B cell (primary cell): ENCODE measurements around the gene ADPRS. TPM values are rescaled to one million over a fixed set of nuclear protein-coding genes. Genes with fewer than 3 reads are reported as not detected.

ENCODE experiments used
- ATAC-seq: fragments of 200-7000 bp; cut with Tn5 transposase; one replicate; pipeline ENCODE4 v1.10.0; 2021; ENCODE audit warnings: low read depth, mild to moderate bottlenecking, moderate number of reproducible peaks, moderate library complexity
- CTCF ChIA-PET: fragments of 350-600 bp; sonication (Branson Sonifier 250); formaldehyde crosslinking; loops from one replicate; lab custom pipeline; 2021; ENCODE audit warnings: antibody characterized with exemption, inconsistent platforms; lab: Charles Lee
- POLR2A ChIA-PET: fragments of 350-600 bp; sonication (Branson Sonifier 250); formaldehyde crosslinking; loops from one replicate; lab custom pipeline; 2021; ENCODE audit warnings: antibody characterized with exemption; lab: Charles Lee
- DNase-seq: peaks from one replicate; pipeline ENCODE4 v3.0.0; 2013
- H2AFZ ChIP-seq: 2 replicates; pipeline ENCODE4 v1.6.1; 2012; ENCODE audit warnings: mild to moderate bottlenecking, low read depth, low read length; ENCODE audit not compliant: insufficient read depth, poor library complexity, severe bottlenecking
- H3K27ac ChIP-seq, 2 donors: 1 replicate in 1 of 2; 2 replicates in 1 of 2; pipeline ENCODE4 v1.5.1; 2012 to 2013; ENCODE audit warnings: low read length in 2 of 2, mild to moderate bottlenecking in 2 of 2, moderate library complexity in 1 of 2
- H3K27me3 ChIP-seq, 4 experiments: fragments of 200-600 bp in 1 of 4; sonication (generic) in 1 of 4; replicated peaks in 1 of 4; 1 replicate in 2 of 4; 2 replicates in 2 of 4; pipeline versions ENCODE4 v1.6.1 to v1.7.0; 2013 to 2016; ENCODE audit warnings: low read length in 3 of 4, mild to moderate bottlenecking in 2 of 4, mixed read lengths in 1 of 4, moderate library complexity in 1 of 4; ENCODE audit not compliant: insufficient read depth in 4 of 4, control insufficient read depth in 3 of 4; ENCODE audit errors: control extremely low read depth in 1 of 4
- H3K36me3 ChIP-seq, 2 experiments: replicated peaks in 1 of 2; 1 replicate in 1 of 2; 2 replicates in 1 of 2; pipeline versions ENCODE4 v1.6.1 to v1.7.1; 2013; ENCODE audit warnings: low read length in 1 of 2; ENCODE audit not compliant: insufficient read depth in 2 of 2, control insufficient read depth in 1 of 2; ENCODE audit errors: control extremely low read depth in 1 of 2, extremely low read depth in 1 of 2
- H3K4me1 ChIP-seq, 2 donors: fragments of 200-600 bp in 1 of 2; sonication (generic) in 1 of 2; 1 replicate in 1 of 2; 2 replicates in 1 of 2; pipeline versions ENCODE4 v1.5.1 to v1.6.1; 2013 to 2017; ENCODE audit warnings: low read length in 2 of 2; ENCODE audit not compliant: control insufficient read depth in 2 of 2, insufficient read depth in 2 of 2
- H3K4me2 ChIP-seq: replicated peaks from 2 replicates; pipeline ENCODE3; 2012; ENCODE audit warnings: mild to moderate bottlenecking, low read depth, low read length; ENCODE audit not compliant: poor library complexity, severe bottlenecking
- H3K4me3 ChIP-seq, 5 experiments: fragments of 200-600 bp in 1 of 5; sonication (generic) in 1 of 5; 1 replicate in 3 of 5; 2 replicates in 2 of 5; pipeline versions ENCODE4 v1.5.1 to v1.7.0; 2011 to 2016; ENCODE audit warnings: low read length in 4 of 5, mild to moderate bottlenecking in 4 of 5, low read depth in 2 of 5, control low read depth in 1 of 5, moderate library complexity in 1 of 5; ENCODE audit not compliant: insufficient read depth in 1 of 5; ENCODE audit errors: control extremely low read depth in 1 of 5, extremely low read depth in 1 of 5
- H3K79me2 ChIP-seq: fragments of 200-600 bp; sonication (generic); one replicate; pipeline ENCODE4 v1.6.0; 2016; ENCODE audit warnings: low read length; ENCODE audit not compliant: control insufficient read depth, insufficient read depth
- H3K9ac ChIP-seq: fragments of 200-600 bp; sonication (generic); 2 replicates; pipeline ENCODE4 v1.6.1; 2017; ENCODE audit warnings: mild to moderate bottlenecking, low read length, moderate library complexity
- H3K9me3 ChIP-seq, 3 donors: one replicate each; pipeline versions ENCODE4 v1.6.1 to v1.7.1; 2013; ENCODE audit warnings: low read length in 2 of 3; ENCODE audit not compliant: control insufficient read depth in 2 of 3, insufficient read depth in 1 of 3; ENCODE audit errors: control extremely low read depth in 1 of 3
- H4K20me1 ChIP-seq: 2 replicates; pipeline ENCODE4 v1.6.0; 2012; ENCODE audit warnings: mild to moderate bottlenecking, low read length; ENCODE audit not compliant: insufficient read depth, control insufficient read depth, poor library complexity, severe bottlenecking
- H3K27ac Mint-ChIP-seq: one replicate; pipeline ENCODE4 v1.8.0; 2021; ENCODE audit warnings: mixed read lengths
- H3K27me3 Mint-ChIP-seq: one replicate; pipeline ENCODE4 v1.8.0; 2021; ENCODE audit warnings: mixed read lengths
- H3K4me1 Mint-ChIP-seq: one replicate; pipeline ENCODE4 v1.8.0; 2021; ENCODE audit warnings: mixed read lengths
- H3K4me3 Mint-ChIP-seq: one replicate; pipeline ENCODE4 v1.8.0; 2021; ENCODE audit warnings: mixed read lengths
- H3K9me3 Mint-ChIP-seq: one replicate; pipeline ENCODE4 v1.8.0; 2022; ENCODE audit warnings: mixed read lengths; ENCODE audit not compliant: insufficient read depth
- EZH2 ChIP-seq: IDR thresholded peaks from 2 replicates; pipeline ENCODE4 v1.6.1; 2012; ENCODE audit warnings: borderline replicate concordance, low read depth, mild to moderate bottlenecking, moderate library complexity, low read length; ENCODE audit not compliant: insufficient read depth, poor library complexity, severe bottlenecking
- WGBS: methylation state at CpG from one replicate; pipeline ENCODE4 v1.1.5; 2013; ENCODE audit warnings: missing lambda C conversion rate; ENCODE audit not compliant: insufficient coverage; 5-methylcytosine and 5-hydroxymethylcytosine counted together
- intact Hi-C: fragments of 100-400 bp; cut with micrococcal nuclease; formaldehyde crosslinking; loops from one replicate; pipeline ENCODE4 v1.10.0; 2022
- polyA plus RNA-seq: library from polyadenylated mRNA; depleted of rRNA; stranded (reverse); fragments of >200 nt; gene quantifications from 2 replicates; pipeline ENCODE4 v1.2.3, GENCODE V29; 2012
- total RNA-seq, 2 donors: library from RNA; stranded (reverse); fragments of 120-200 nt in 1 of 2; gene quantifications; 1 replicate in 1 of 2; 2 replicates in 1 of 2; pipeline versions ENCODE4 v1.2.3 to v1.2.4, GENCODE V29; 2013 to 2022
- TF ChIP-seq, protein P1 (sequence below): fragments of 200-600 bp; IDR thresholded peaks from one replicate; pipeline ENCODE4 v1.8.0; 2022; ENCODE audit warnings: antibody characterized with exemption, mild to moderate bottlenecking

The ADPRS gene
- total and polyA plus RNA-seq, 2 donors (not counting 1 experiment from before 2014, with no cell fraction given), result 15.0 to 20.9 TPM

DNA sequence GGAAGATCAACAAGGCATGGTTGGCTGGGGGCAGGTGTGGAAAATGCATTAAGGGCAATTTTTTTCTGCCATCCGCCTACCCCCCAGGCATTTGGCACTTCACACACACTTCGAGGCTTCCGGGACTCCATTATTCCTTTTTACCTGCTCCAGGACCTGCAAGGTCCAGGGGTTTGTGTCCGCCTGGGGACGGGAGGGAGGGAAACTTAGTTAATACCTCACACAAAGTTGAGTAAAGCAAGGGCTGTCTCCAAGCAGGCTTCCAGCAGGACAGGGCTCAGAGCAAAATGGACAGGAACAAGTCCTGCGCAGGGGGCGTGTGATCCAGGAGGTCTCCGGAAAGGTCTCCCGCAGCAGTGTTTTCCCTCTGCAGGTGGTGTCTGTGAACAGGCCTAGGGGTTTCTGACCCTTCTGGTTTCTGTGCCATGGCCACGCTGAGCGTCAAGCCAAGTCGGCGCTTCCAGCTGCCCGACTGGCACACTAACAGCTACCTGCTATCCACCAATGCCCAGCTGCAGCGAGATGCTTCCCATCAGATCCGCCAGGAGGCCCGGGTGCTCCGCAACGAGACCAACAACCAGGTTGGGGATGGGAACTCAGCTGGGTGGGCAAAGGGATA is 4.1 kb upstream of the ADPRS start:
- H2AFZ ChIP-seq, result peak overlapping the region; percentile 62
- H3K36me3 ChIP-seq, result no peaks in the 10 kb centered on the region
- POLR2A ChIA-PET, result interaction anchor here (0.7 kb wide), 1 partner anchor 1413 kb away, joined by 8 read pairs; no protein-coding TSS in a partner anchor
- peaks cover 0 to 25% (median 12%) of the 10 kb centered on the region in 4 experiments for H3K27me3 ChIP-seq
- no peak for TF ChIP-seq EZH2
- TF ChIP-seq, protein P1, sequence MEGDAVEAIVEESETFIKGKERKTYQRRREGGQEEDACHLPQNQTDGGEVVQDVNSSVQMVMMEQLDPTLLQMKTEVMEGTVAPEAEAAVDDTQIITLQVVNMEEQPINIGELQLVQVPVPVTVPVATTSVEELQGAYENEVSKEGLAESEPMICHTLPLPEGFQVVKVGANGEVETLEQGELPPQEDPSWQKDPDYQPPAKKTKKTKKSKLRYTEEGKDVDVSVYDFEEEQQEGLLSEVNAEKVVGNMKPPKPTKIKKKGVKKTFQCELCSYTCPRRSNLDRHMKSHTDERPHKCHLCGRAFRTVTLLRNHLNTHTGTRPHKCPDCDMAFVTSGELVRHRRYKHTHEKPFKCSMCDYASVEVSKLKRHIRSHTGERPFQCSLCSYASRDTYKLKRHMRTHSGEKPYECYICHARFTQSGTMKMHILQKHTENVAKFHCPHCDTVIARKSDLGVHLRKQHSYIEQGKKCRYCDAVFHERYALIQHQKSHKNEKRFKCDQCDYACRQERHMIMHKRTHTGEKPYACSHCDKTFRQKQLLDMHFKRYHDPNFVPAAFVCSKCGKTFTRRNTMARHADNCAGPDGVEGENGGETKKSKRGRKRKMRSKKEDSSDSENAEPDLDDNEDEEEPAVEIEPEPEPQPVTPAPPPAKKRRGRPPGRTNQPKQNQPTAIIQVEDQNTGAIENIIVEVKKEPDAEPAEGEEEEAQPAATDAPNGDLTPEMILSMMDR, result no peak
- H3K4me1 ChIP-seq, result peaks cover 20 to 26% of the 10 kb centered on the region in 2 donors
- 80% methylated on average over 12 of the region's 19 CpGs for WGBS
- CTCF ChIA-PET, result no interaction called here
- peaks cover 0 to 3% (median 0%) of the 10 kb centered on the region in 3 donors for H3K9me3 ChIP-seq
- peaks cover 17% of the 10 kb centered on the region for H3K79me2 ChIP-seq
- intact Hi-C loops, result no loop called here
- Mint-ChIP-seq H3K27ac (no peak overlapping the region), H3K9me3 (no peaks in the 10 kb centered on the region), H3K4me3 (peak overlapping the region; percentile 32), H3K27me3 (peaks cover 32% of the 10 kb centered on the region), H3K4me1 (peaks cover 11% of the 10 kb centered on the region)
- H3K4me2 ChIP-seq, result peak overlapping the region; percentile 74
- H3K4me3 ChIP-seq, result peak overlapping the region in 2 of 5 experiments; percentile 25 to 51
- DNase-seq (no peak), ATAC-seq (no peak)
- peak overlapping the region; percentile 38 for H3K9ac ChIP-seq
- H4K20me1 ChIP-seq, result no peaks in the 10 kb centered on the region
- H3K27ac ChIP-seq, result no peak overlapping the region

DNA sequence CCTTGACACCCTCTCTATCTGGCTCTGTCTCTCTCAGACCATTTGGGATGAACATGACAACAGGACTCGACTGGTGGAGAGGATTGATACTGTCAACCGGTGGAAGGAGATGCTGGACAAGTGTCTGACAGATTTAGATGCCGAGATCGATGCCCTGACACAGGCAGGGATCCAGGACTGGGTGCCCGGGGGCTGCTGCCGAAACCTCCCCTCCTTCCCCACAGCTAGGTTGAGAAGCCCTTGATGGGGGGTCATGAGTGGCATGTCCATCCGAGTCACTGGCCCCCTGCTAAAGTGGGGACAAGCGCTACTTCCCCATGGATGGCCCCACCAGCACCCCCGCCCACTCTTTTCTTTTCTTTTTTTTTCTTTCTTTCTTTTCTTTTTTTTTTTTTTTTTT is 3.6 kb upstream of the ADPRS start:
- H3K27me3 ChIP-seq, result peaks cover 0 to 25% (median 12%) of the 10 kb centered on the region in 4 experiments
- no peak overlapping the region for H3K27ac ChIP-seq
- peaks cover 0 to 3% (median 0%) of the 10 kb centered on the region in 3 donors for H3K9me3 ChIP-seq
- no peak overlapping the region for H3K4me3 ChIP-seq
- no peaks in the 10 kb centered on the region for H3K36me3 ChIP-seq
- peaks cover 22% of the 10 kb centered on the region for H3K79me2 ChIP-seq
- H2AFZ ChIP-seq, result no peak overlapping the region
- no peak for DNase-seq
- TF ChIP-seq EZH2, result no peak
- TF ChIP-seq, protein P1, result no peak
- no peak overlapping the region for H3K4me2 ChIP-seq
- Mint-ChIP-seq H3K4me1 (peaks cover 16% of the 10 kb centered on the region), H3K27me3 (peaks cover 32% of the 10 kb centered on the region), H3K27ac (no peak overlapping the region), H3K9me3 (no peaks in the 10 kb centered on the region), H3K4me3 (peak overlapping the region; percentile 32)
- no peak for ATAC-seq
- peaks cover 25 to 31% of the 10 kb centered on the region in 2 donors for H3K4me1 ChIP-seq
- CTCF ChIA-PET, result interaction anchor here (0.8 kb wide), 1 partner anchor 202 kb away, joined by 4 read pairs; the partner anchor contains the start of gene AGO1
- intact Hi-C loops, result no loop called here
- POLR2A ChIA-PET, result interaction anchor here (0.7 kb wide), 1 partner anchor 1413 kb away, joined by 8 read pairs; no protein-coding TSS in a partner anchor
- 100% methylated on average over 3 of the region's 9 CpGs for WGBS
- H4K20me1 ChIP-seq, result no peaks in the 10 kb centered on the region
- H3K9ac ChIP-seq, result no peak overlapping the region
